IMR-90 (cell line): ENCODE data around the gene NAPSA. TPM values are rescaled to one million over a fixed set of nuclear protein-coding genes. Genes with fewer than 3 reads are reported as not detected.

Experiments used
- ATAC-seq: fragments of 200-7000 bp; cut with Tn5 transposase; 2 replicates; pipeline ENCODE4 v1.9.1; 2020; ENCODE audit warnings: low read depth, mild to moderate bottlenecking, moderate library complexity
- BruUV-seq: library from RNA; stranded (reverse); fragments of 400-500 nt; replicated peaks from 2 replicates; lab custom pipeline; 2021; lab: Mats Ljungman, UMichigan
- CTCF ChIA-PET: fragments of 300-600 bp; formaldehyde crosslinking; extraction: SDS; loops from one replicate; lab custom pipeline; 2021; ENCODE audit warnings: antibody characterized with exemption; lab: Yijun Ruan, JAX
- POLR2A ChIA-PET: fragments of 300-600 bp; sonication (Branson Sonifier 250); formaldehyde crosslinking; loops from one replicate; lab custom pipeline; 2022; ENCODE audit warnings: antibody characterized with exemption; ENCODE audit not compliant: unreplicated experiment; lab: Charles Lee
- DNase-seq: peaks from one replicate; pipeline ENCODE4 v3.0.0; 2013
- H2AFZ ChIP-seq: replicated peaks from 2 replicates; pipeline ENCODE3; 2013; ENCODE audit warnings: low read length, mild to moderate bottlenecking; ENCODE audit not compliant: poor library complexity
- H2AK5ac ChIP-seq: 2 replicates; pipeline ENCODE4 v1.6.1; 2013; ENCODE audit warnings: low read depth, low read length, inconsistent platforms
- H2AK9ac ChIP-seq: replicated peaks from 2 replicates; pipeline ENCODE3; 2013; ENCODE audit warnings: mild to moderate bottlenecking, low read depth, low read length, moderate library complexity; ENCODE audit not compliant: poor library complexity
- H2BK120ac ChIP-seq: 2 replicates; pipeline ENCODE4 v1.6.1; 2013; ENCODE audit warnings: low read depth, low read length, inconsistent platforms
- H2BK15ac ChIP-seq: 3 replicates; pipeline ENCODE4 v1.6.1; 2013; ENCODE audit warnings: low read depth, low read length, inconsistent platforms
- H2BK20ac ChIP-seq: 2 replicates; pipeline ENCODE4 v1.6.1; 2013; ENCODE audit warnings: low read depth, mild to moderate bottlenecking, inconsistent platforms, low read length, moderate library complexity
- H2BK5ac ChIP-seq: 2 replicates; pipeline ENCODE4 v1.6.1; 2013; ENCODE audit warnings: mild to moderate bottlenecking, low read depth, low read length, inconsistent platforms; ENCODE audit not compliant: poor library complexity, severe bottlenecking
- H3K14ac ChIP-seq: replicated peaks from 2 replicates; pipeline ENCODE4 v1.6.1; 2013; ENCODE audit warnings: low read depth, low read length, inconsistent platforms
- H3K18ac ChIP-seq: 2 replicates; pipeline ENCODE4 v1.6.1; 2013; ENCODE audit warnings: low read depth, low read length, control low read depth
- H3K23ac ChIP-seq: 2 replicates; pipeline ENCODE4 v1.6.1; 2013; ENCODE audit warnings: low read depth, low read length, inconsistent platforms
- H3K27ac ChIP-seq: 2 replicates; pipeline ENCODE4 v1.5.1; 2013; ENCODE audit warnings: mild to moderate bottlenecking, control low read depth, low read length; ENCODE audit not compliant: insufficient read depth
- H3K27me3 ChIP-seq: 2 replicates; pipeline ENCODE4 v1.6.1; 2013; ENCODE audit warnings: low read length; ENCODE audit not compliant: control insufficient read depth, insufficient read depth
- H3K36me3 ChIP-seq: 2 replicates; pipeline ENCODE4 v1.6.1; 2013; ENCODE audit warnings: low read length, mixed read lengths; ENCODE audit not compliant: control insufficient read depth, insufficient read depth
- H3K4ac ChIP-seq: 2 replicates; pipeline ENCODE4 v1.6.1; 2013; ENCODE audit warnings: low read depth, low read length, inconsistent platforms
- H3K4me1 ChIP-seq: 2 replicates; pipeline ENCODE4 v1.6.1; 2013; ENCODE audit warnings: low read length, mixed read lengths; ENCODE audit not compliant: control insufficient read depth, insufficient read depth
- H3K4me2 ChIP-seq: 2 replicates; pipeline ENCODE4 v1.6.1; 2013; ENCODE audit warnings: low read depth, mild to moderate bottlenecking, control low read depth, low read length, moderate library complexity
- H3K4me3 ChIP-seq: 2 replicates; pipeline ENCODE4 v1.5.1; 2013; ENCODE audit warnings: low read depth, mild to moderate bottlenecking, control low read depth, low read length, moderate library complexity; ENCODE audit not compliant: insufficient read depth
- H3K56ac ChIP-seq: 2 replicates; pipeline ENCODE4 v1.6.1; 2013; ENCODE audit warnings: low read length, inconsistent platforms; ENCODE audit not compliant: insufficient read depth; ENCODE audit errors: extremely low read depth
- H3K79me1 ChIP-seq, 2 experiments: 2 replicates each; pipeline ENCODE4 v1.6.1; 2013; ENCODE audit warnings: low read length in 2 of 2, inconsistent platforms in 1 of 2, low read depth in 1 of 2
- H3K9ac ChIP-seq: 2 replicates; pipeline ENCODE4 v1.6.1; 2013; ENCODE audit warnings: low read depth, low read length, control low read depth
- H3K9me1 ChIP-seq: 2 replicates; pipeline ENCODE4 v1.6.1; 2013; ENCODE audit warnings: low read length, inconsistent platforms; ENCODE audit not compliant: insufficient read depth
- H3K9me3 ChIP-seq: 2 replicates; pipeline ENCODE4 v1.6.1; 2013; ENCODE audit warnings: low read length; ENCODE audit not compliant: control insufficient read depth, insufficient read depth
- H4K20me1 ChIP-seq: 2 replicates; pipeline ENCODE4 v1.6.1; 2013; ENCODE audit warnings: low read length, inconsistent platforms; ENCODE audit not compliant: insufficient read depth
- H4K5ac ChIP-seq: 2 replicates; pipeline ENCODE4 v1.6.1; 2013; ENCODE audit warnings: mild to moderate bottlenecking, low read depth, low read length, control low read depth
- H4K8ac ChIP-seq, 2 experiments: 2 replicates each; pipeline ENCODE4 v1.6.1; 2013; ENCODE audit warnings: low read depth in 2 of 2, low read length in 2 of 2, control low read depth in 1 of 2, inconsistent platforms in 1 of 2
- H4K91ac ChIP-seq: 2 replicates; pipeline ENCODE4 v1.6.1; 2013; ENCODE audit warnings: low read depth, low read length, inconsistent platforms; ENCODE audit not compliant: insufficient read depth
- BHLHE40 ChIP-seq: fragments of 150-350 bp; IDR thresholded peaks from 2 replicates; pipeline ENCODE4 v1.6.1; 2016; ENCODE audit warnings: mild to moderate bottlenecking, low read depth, low read length
- CEBPB ChIP-seq: IDR thresholded peaks from 2 replicates; pipeline ENCODE4 v1.6.1; 2012; ENCODE audit warnings: low read depth, low read length, improper control_type of control experiment
- CHD1 ChIP-seq: IDR thresholded peaks from 2 replicates; pipeline ENCODE4 v1.6.1; 2012; ENCODE audit warnings: low read depth, low read length, improper control_type of control experiment
- FOS ChIP-seq: fragments of 150-350 bp; IDR thresholded peaks from 2 replicates; pipeline ENCODE4 v1.6.1; 2016; ENCODE audit warnings: low read depth, low read length
- MXI1 ChIP-seq: IDR thresholded peaks from 2 replicates; pipeline ENCODE4 v1.6.1; 2012; ENCODE audit warnings: low read depth, mild to moderate bottlenecking, low read length, moderate library complexity, borderline replicate concordance
- POLR2A ChIP-seq: IDR thresholded peaks from 2 replicates; pipeline ENCODE4 v1.6.1; 2012; ENCODE audit warnings: mild to moderate bottlenecking, low read depth, low read length
- RFX5 ChIP-seq: IDR thresholded peaks from 2 replicates; pipeline ENCODE4 v1.8.0; 2012; ENCODE audit warnings: low read depth, mild to moderate bottlenecking, low read length, moderate library complexity
- SMC3 ChIP-seq: fragments of 150-350 bp; IDR thresholded peaks from 2 replicates; pipeline ENCODE4 v1.6.1; 2016; ENCODE audit warnings: low read depth, mild to moderate bottlenecking, antibody characterized with exemption, low read length, moderate library complexity
- WGBS, 2 experiments: methylation state at CpG; one replicate each; pipeline versions ENCODE4 v1.1.5 to v1.1.7; 2013; ENCODE audit warnings: missing lambda C conversion rate in 2 of 2; ENCODE audit not compliant: insufficient read length in 1 of 2; ENCODE audit errors: extremely low coverage in 2 of 2; 5-methylcytosine and 5-hydroxymethylcytosine counted together
- dilution Hi-C: fragments of 300-500 bp; cut with HindIII; formaldehyde crosslinking; loops from one replicate; pipeline ENCODE4 v1.14.3; 2018; ENCODE audit warnings: low sequenced_read_pairs; ENCODE audit not compliant: unreplicated experiment
- in situ Hi-C: fragments of 300-500 bp; cut with MboI; formaldehyde crosslinking; loops from 3 replicates; pipeline ENCODE4 v1.14.3; 2019; ENCODE audit warnings: low sequenced_read_pairs, inconsistent platforms, mixed read lengths
- intact Hi-C: fragments of 100-400 bp; cut with micrococcal nuclease; formaldehyde crosslinking; loops from 2 replicates; pipeline ENCODE4 v1.10.0; 2022
- polyA plus RNA-seq, 3 experiments: library from polyadenylated mRNA; depleted of rRNA; stranded (reverse); fragments of >200 nt; gene quantifications; 2 replicates each; pipeline ENCODE4 v1.2.3, GENCODE V29; 2012; ENCODE audit warnings: low replicate concordance in 1 of 3
- total RNA-seq: library from RNA; depleted of rRNA; stranded (reverse); fragments of >200 nt; gene quantifications from 2 replicates; pipeline ENCODE4 v1.2.3, GENCODE V29; 2012
- TF ChIP-seq, protein P1 (sequence below): fragments of 150-350 bp; IDR thresholded peaks from 2 replicates; pipeline ENCODE4 v1.6.1; 2016; ENCODE audit warnings: low read depth, mild to moderate bottlenecking, low read length, moderate library complexity, borderline replicate concordance
- TF ChIP-seq, protein P2 (sequence below): fragments of 150-350 bp; IDR thresholded peaks from 2 replicates; pipeline ENCODE4 v1.6.1; 2017; ENCODE audit warnings: mild to moderate bottlenecking, antibody characterized with exemption, low read length, low read depth

The NAPSA gene
- total and polyA plus RNA-seq, 2 of the 4 experiments (the other 2 are of a cell fraction): 0.39 TPM; not detected in 1

DNA sequence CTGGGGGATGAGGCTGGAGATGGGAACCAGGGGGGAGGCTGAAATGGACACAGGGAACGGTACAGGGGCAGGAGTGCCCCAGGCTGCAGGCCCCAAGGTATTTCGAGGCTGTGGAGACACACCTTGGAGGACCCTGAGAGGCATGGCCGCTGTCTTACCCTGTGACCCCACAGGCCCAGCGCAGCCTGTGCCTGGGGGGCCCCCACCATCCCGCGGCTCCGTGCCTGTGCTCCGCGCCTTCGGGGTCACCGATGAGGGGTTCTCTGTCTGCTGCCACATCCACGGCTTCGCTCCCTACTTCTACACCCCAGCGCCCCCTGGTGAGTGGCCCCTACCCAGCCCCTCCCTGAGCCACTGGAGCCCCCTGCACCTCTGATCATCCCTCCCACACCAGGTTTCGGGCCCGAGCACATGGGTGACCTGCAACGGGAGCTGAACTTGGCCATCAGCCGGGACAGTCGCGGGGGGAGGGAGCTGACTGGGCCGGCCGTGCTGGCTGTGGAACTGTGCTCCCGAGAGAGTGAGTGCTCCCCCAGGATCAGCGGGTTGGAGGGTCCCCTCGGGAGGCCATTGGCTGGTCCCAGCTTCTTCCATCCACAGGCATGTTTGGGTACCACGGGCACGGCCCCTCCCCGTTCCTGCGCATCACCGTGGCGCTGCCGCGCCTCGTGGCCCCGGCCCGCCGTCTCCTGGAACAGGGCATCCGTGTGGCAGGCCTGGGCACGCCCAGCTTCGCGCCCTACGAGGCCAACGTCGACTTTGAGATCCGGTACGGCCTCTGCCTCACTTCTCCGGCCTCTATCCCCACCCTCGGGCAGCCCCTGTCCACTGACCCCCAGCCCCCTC lies 36.4 kb upstream of the NAPSA start:
- H2AK5ac ChIP-seq: no peak overlapping the region
- ATAC-seq: no peak
- H4K20me1 ChIP-seq: peaks cover 3% of the 10 kb centered on the region; the same call in 1 of the 2 replicates
- H3K4me3 ChIP-seq: no peak overlapping the region
- no TSS peak for BruUV-seq
- no peak overlapping the region for H2BK5ac ChIP-seq
- no peak overlapping the region for H3K14ac ChIP-seq
- H3K36me3 ChIP-seq: peaks cover 9% of the 10 kb centered on the region
- CTCF ChIA-PET: no interaction called here
- H3K56ac ChIP-seq: no peak overlapping the region
- intact Hi-C loops: no loop called here
- H3K9me3 ChIP-seq: no peaks in the 10 kb centered on the region
- WGBS, 2 experiments: 96% methylated on average over 14 of the region's 48 CpGs; no CpG with 5 or more reads in 1 of the 2 experiments
- no peak overlapping the region for H3K18ac ChIP-seq
- no peak overlapping the region for H2BK120ac ChIP-seq
- no peak overlapping the region for H3K4ac ChIP-seq
- H3K4me2 ChIP-seq: no peak overlapping the region
- H3K4me1 ChIP-seq: no peaks in the 10 kb centered on the region
- no peaks in the 10 kb centered on the region for H3K27me3 ChIP-seq
- no peak overlapping the region for H4K91ac ChIP-seq
- POLR2A ChIA-PET: no interaction called here
- H2AK9ac ChIP-seq: no peak overlapping the region
- H3K9me1 ChIP-seq: no peaks in the 10 kb centered on the region; the same call in 1 of the 2 replicates
- dilution Hi-C loops: no loop called here
- H2BK20ac ChIP-seq: no peak overlapping the region
- no peak overlapping the region for H2BK15ac ChIP-seq
- no peak overlapping the region for H4K5ac ChIP-seq
- no peak overlapping the region for H2AFZ ChIP-seq
- in situ Hi-C loops: no loop called here
- H4K8ac ChIP-seq: no peak overlapping the region
- no peak for TF ChIP-seq RFX5
- no peak for TF ChIP-seq CHD1
- no peak for TF ChIP-seq POLR2A
- TF ChIP-seq, protein P1, sequence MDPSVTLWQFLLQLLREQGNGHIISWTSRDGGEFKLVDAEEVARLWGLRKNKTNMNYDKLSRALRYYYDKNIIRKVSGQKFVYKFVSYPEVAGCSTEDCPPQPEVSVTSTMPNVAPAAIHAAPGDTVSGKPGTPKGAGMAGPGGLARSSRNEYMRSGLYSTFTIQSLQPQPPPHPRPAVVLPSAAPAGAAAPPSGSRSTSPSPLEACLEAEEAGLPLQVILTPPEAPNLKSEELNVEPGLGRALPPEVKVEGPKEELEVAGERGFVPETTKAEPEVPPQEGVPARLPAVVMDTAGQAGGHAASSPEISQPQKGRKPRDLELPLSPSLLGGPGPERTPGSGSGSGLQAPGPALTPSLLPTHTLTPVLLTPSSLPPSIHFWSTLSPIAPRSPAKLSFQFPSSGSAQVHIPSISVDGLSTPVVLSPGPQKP: no peak
- no peak for TF ChIP-seq CEBPB
- TF ChIP-seq BHLHE40: no peak
- TF ChIP-seq MXI1: no peak
- TF ChIP-seq FOS: no peak
- TF ChIP-seq, protein P2, sequence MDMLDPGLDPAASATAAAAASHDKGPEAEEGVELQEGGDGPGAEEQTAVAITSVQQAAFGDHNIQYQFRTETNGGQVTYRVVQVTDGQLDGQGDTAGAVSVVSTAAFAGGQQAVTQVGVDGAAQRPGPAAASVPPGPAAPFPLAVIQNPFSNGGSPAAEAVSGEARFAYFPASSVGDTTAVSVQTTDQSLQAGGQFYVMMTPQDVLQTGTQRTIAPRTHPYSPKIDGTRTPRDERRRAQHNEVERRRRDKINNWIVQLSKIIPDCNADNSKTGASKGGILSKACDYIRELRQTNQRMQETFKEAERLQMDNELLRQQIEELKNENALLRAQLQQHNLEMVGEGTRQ: no peak
- TF ChIP-seq SMC3: no peak
- DNase-seq: no peak
- H3K79me1 ChIP-seq: peaks cover 0 to 7% of the 10 kb centered on the region in 2 experiments; a peak in 2 of 4 replicates
- no peak overlapping the region for H3K23ac ChIP-seq
- no peak overlapping the region for H3K9ac ChIP-seq
- no peak overlapping the region for H3K27ac ChIP-seq
